Upper lobe of left lung (tissue), 6 donors: ENCODE measurements around the gene HOXC5. TPM values are rescaled to one million over a fixed set of nuclear protein-coding genes. Genes with fewer than 3 reads are reported as not detected.

Experiments
- ATAC-seq, 2 donors: fragments of 200-7000 bp; cut with Tn5 transposase; one replicate each; pipeline ENCODE4 v1.9.1; 2022; ENCODE audit warnings: mild to moderate bottlenecking in 2 of 2, moderate library complexity in 2 of 2; ENCODE audit not compliant: low FRiP score in 2 of 2
- DNase-seq, 2 donors: peaks; one replicate each; pipeline ENCODE4 v3.0.0-alpha.2; 2019 to 2020
- H3K27ac ChIP-seq, 4 donors: fragments of 200-600 bp; sonication (generic); one replicate each; pipeline ENCODE4 v1.5.1; 2016 to 2019
- H3K27me3 ChIP-seq, 4 donors: fragments of 200-600 bp; sonication (generic); one replicate each; pipeline ENCODE4 v1.5.1; 2017 to 2019
- H3K36me3 ChIP-seq, 4 donors: fragments of 200-600 bp; sonication (generic); one replicate each; pipeline ENCODE4 v1.5.1; 2016 to 2019
- H3K4me1 ChIP-seq, 4 donors: fragments of 200-600 bp; sonication (generic); one replicate each; pipeline ENCODE4 v1.5.1; 2018 to 2019
- H3K4me3 ChIP-seq, 4 donors: fragments of 200-600 bp; sonication (generic); one replicate each; pipeline ENCODE4 v1.5.1; 2017 to 2019; ENCODE audit warnings: mild to moderate bottlenecking in 2 of 4, moderate library complexity in 1 of 4
- H3K9me3 ChIP-seq, 4 donors: fragments of 200-600 bp; sonication (generic); one replicate each; pipeline ENCODE4 v1.5.1; 2018 to 2019
- EP300 ChIP-seq, 4 donors: sonication (generic); formaldehyde crosslinking; IDR thresholded peaks; one replicate each; pipeline ENCODE4 v1.5.1; 2017; ENCODE audit warnings: antibody characterized with exemption in 4 of 4, control low read depth in 2 of 4
- POLR2A ChIP-seq, 4 donors: fragments of 450-650 bp; IDR thresholded peaks; one replicate each; pipeline ENCODE4 v1.5.1; 2016 to 2017; ENCODE audit warnings: antibody characterized with exemption in 4 of 4, mild to moderate bottlenecking in 2 of 4
- POLR2AphosphoS5 ChIP-seq, 2 donors: sonication (generic); formaldehyde crosslinking; IDR thresholded peaks; one replicate each; pipeline ENCODE4 v1.5.1; 2017; ENCODE audit warnings: antibody characterized with exemption in 2 of 2
- WGBS, 2 donors: methylation state at CpG; one replicate each; pipeline ENCODE4 v1.1.5; 2017 to 2018; 5-methylcytosine and 5-hydroxymethylcytosine counted together
- total RNA-seq, 6 donors: library from RNA; depleted of rRNA in 4 of 6; stranded (reverse); fragments of >200 nt in 4 of 6; gene quantifications; one replicate each; pipeline versions ENCODE4 v1.1.0 to v1.2.1, GENCODE V29; 2016 to 2021
- TF ChIP-seq, protein P1 (sequence below), 6 experiments: fragments of 450-650 bp in 4 of 6; fragments of 200-600 bp in 2 of 6; sonication (generic) in 2 of 6; IDR thresholded peaks; one replicate each; pipeline ENCODE4 v1.5.1; 2016 to 2019; ENCODE audit warnings: antibody characterized with exemption in 6 of 6
- donor health status: DM: no; HTN: no; CAD: no; lungs with moderate emphysema.
- donor health status: DM: no; HTN: yes; CAD: no; lungs with severe emphysema.

The HOXC5 gene
- total RNA-seq, 6 donors from 2014 or later = 0.11 to 0.22 (median 0.17) TPM; not detected in 3

DNA sequence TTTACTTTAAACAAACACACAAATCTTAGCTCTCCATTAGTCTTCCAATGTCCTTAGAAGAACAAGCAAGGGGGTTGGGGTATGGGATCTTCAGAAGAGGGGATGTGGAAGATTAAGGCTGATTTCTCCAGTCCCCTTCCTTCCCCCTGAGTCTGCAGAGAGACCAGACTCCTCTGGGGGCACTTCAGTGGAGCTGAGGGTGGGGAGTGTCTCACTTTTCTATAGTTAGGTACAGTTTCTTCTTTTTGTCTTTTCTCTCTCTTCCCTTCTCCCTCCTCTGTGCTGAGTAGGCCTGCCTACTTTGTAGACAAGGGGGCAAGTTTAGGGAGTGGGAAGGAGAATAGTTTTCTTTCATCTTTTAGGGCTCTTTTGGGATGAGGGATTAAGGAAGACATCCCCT is 23.3 kb downstream of the HOXC5 start:
- no peak overlapping the region for H3K4me3 ChIP-seq
- H3K4me1 ChIP-seq = peaks cover 0 to 16% (median 5%) of the 10 kb centered on the region in 4 donors
- peaks cover 1 to 38% (median 23%) of the 10 kb centered on the region in 4 donors for H3K27me3 ChIP-seq
- H3K36me3 ChIP-seq = no peaks in the 10 kb centered on the region
- TF ChIP-seq, protein P1, sequence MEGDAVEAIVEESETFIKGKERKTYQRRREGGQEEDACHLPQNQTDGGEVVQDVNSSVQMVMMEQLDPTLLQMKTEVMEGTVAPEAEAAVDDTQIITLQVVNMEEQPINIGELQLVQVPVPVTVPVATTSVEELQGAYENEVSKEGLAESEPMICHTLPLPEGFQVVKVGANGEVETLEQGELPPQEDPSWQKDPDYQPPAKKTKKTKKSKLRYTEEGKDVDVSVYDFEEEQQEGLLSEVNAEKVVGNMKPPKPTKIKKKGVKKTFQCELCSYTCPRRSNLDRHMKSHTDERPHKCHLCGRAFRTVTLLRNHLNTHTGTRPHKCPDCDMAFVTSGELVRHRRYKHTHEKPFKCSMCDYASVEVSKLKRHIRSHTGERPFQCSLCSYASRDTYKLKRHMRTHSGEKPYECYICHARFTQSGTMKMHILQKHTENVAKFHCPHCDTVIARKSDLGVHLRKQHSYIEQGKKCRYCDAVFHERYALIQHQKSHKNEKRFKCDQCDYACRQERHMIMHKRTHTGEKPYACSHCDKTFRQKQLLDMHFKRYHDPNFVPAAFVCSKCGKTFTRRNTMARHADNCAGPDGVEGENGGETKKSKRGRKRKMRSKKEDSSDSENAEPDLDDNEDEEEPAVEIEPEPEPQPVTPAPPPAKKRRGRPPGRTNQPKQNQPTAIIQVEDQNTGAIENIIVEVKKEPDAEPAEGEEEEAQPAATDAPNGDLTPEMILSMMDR (IDR thresholded peaks at IDR 0.05) = no peak
- TF ChIP-seq POLR2AphosphoS5 (IDR thresholded peaks at IDR 0.05) (no peak), EP300 (IDR thresholded peaks at IDR 0.05) (no peak), POLR2A (IDR thresholded peaks at IDR 0.05) (no peak)
- H3K9me3 ChIP-seq = no peaks in the 10 kb centered on the region
- ATAC-seq (no peak), DNase-seq (no peak)
- no peak overlapping the region for H3K27ac ChIP-seq

- Histone ChIP-seq H3K36me3 (no peaks in the 10 kb centered on the region), H3K4me1 (peaks cover 0 to 10% (median 3%) of the 10 kb centered on the region in 4 donors), H3K27ac (no peak overlapping the region), H3K27me3 (peaks cover 1 to 17% (median 10%) of the 10 kb centered on the region in 4 donors), H3K4me3 (no peak overlapping the region), H3K9me3 (no peaks in the 10 kb centered on the region)
- WGBS, 2 donors = 48 to 53% methylated on average over 14 of the region's 14 CpGs
- TF ChIP-seq POLR2A (IDR thresholded peaks at IDR 0.05) = no peak
- no peak for TF ChIP-seq POLR2AphosphoS5 (IDR thresholded peaks at IDR 0.05)
- no peak for TF ChIP-seq EP300 (IDR thresholded peaks at IDR 0.05)
- ATAC-seq (no peak), DNase-seq (no peak)
Measured at GRCh38 chr12:54058128-54058768, 25.4 kb downstream of the HOXC5 start.

DNA sequence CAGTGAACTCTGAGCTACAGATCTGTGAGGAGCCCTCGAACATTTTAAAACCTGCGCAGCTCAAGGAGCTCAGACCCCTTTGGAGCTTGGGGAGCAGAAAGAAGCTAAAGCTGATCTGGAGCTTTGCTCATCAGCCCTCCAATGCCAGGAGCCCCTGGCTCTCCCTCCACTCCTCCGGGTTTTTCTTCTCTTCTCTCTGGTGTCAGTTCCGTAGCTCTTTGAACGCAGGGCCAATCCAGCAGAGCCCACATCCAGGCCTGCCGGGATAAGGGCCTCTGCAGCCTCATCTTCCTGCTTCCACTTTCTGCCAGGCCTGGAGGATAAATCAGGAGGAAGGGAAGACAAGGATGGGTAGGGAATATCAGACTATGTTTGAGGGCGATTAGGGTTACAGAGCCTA is 26.8 kb downstream of the HOXC5 start:
- no peak overlapping the region for H3K27ac ChIP-seq
- no peak overlapping the region for H3K4me3 ChIP-seq
- DNase-seq (no peak), ATAC-seq (no peak)
- H3K4me1 ChIP-seq = peaks cover 0 to 3% (median 0%) of the 10 kb centered on the region in 4 donors
- H3K36me3 ChIP-seq = no peaks in the 10 kb centered on the region
- 35 to 40% methylated on average over 7 of the region's 7 CpGs for WGBS, 2 donors
- H3K9me3 ChIP-seq = no peaks in the 10 kb centered on the region
- TF ChIP-seq POLR2A (IDR thresholded peaks at IDR 0.05) (no peak), EP300 (IDR thresholded peaks at IDR 0.05) (no peak), POLR2AphosphoS5 (IDR thresholded peaks at IDR 0.05) (no peak)
- TF ChIP-seq, protein P1 (IDR thresholded peaks at IDR 0.05) = no peak
- H3K27me3 ChIP-seq = peaks cover 1 to 9% (median 6%) of the 10 kb centered on the region in 4 donors

- H3K9me3 ChIP-seq = no peaks in the 10 kb centered on the region
- no peaks in the 10 kb centered on the region for H3K36me3 ChIP-seq
- DNase-seq (peak in 1 of 2 donors; percentile 76), ATAC-seq (peak in 1 of 2 donors; percentile 41)
- peaks cover 0 to 9% (median 2%) of the 10 kb centered on the region in 4 donors for H3K27me3 ChIP-seq
- TF ChIP-seq POLR2A (IDR thresholded peaks at IDR 0.05) (no peak), EP300 (IDR thresholded peaks at IDR 0.05) (no peak), POLR2AphosphoS5 (IDR thresholded peaks at IDR 0.05) (no peak)
- TF ChIP-seq, protein P1 (IDR thresholded peaks at IDR 0.05) = no peak
- WGBS, 2 donors = 42 to 49% methylated on average over 19 to 38 of the region's 38 CpGs
- H3K4me3 ChIP-seq = no peak overlapping the region
- no peaks in the 10 kb centered on the region for H3K4me1 ChIP-seq
- H3K27ac ChIP-seq = no peak overlapping the region
Measured at GRCh38 chr12:54060174-54060974, 27.5 kb downstream of the HOXC5 start.

GRCh38 chr12:54060975-54061778 is 28.3 kb downstream of the HOXC5 start:
- Histone ChIP-seq H3K4me1 (no peaks in the 10 kb centered on the region), H3K36me3 (no peaks in the 10 kb centered on the region), H3K27me3 (peaks cover 0 to 9% (median 2%) of the 10 kb centered on the region in 4 donors), H3K27ac (no peak overlapping the region), H3K4me3 (no peak overlapping the region), H3K9me3 (no peaks in the 10 kb centered on the region)
- TF ChIP-seq POLR2A (IDR thresholded peaks at IDR 0.05) (no peak), EP300 (IDR thresholded peaks at IDR 0.05) (no peak), POLR2AphosphoS5 (IDR thresholded peaks at IDR 0.05) (no peak)
- TF ChIP-seq, protein P1 (IDR thresholded peaks at IDR 0.05) = no peak
- no peak for DNase-seq
- ATAC-seq = peak in 1 of 2 donors; percentile 68
- 56 to 67% methylated on average over 7 of the region's 7 CpGs for WGBS, 2 donors
